Thyroid gland (tissue), 4 donors: ENCODE results near the gene SVOPL. TPM values are rescaled to one million over a fixed set of nuclear protein-coding genes. Genes with fewer than 3 reads are reported as not detected.

Source experiments
- DNase-seq, 2 donors: peaks; one replicate each; pipeline ENCODE4 v3.0.0-alpha.2; 2019
- H3K27ac ChIP-seq, 3 donors: fragments of 200-600 bp; sonication (generic); 1 replicate in 2 of 3; 2 replicates in 1 of 3; pipeline ENCODE4 v1.5.1; 2016 to 2019; ENCODE audit warnings: mild to moderate bottlenecking in 1 of 3, moderate library complexity in 1 of 3
- H3K27me3 ChIP-seq: fragments of 200-600 bp; sonication (generic); one replicate; pipeline ENCODE4 v1.5.1; 2019
- H3K36me3 ChIP-seq, 2 donors: fragments of 200-600 bp; sonication (generic); one replicate each; pipeline ENCODE4 v1.5.1; 2016 to 2019
- H3K4me1 ChIP-seq, 2 donors: fragments of 200-600 bp; sonication (generic); one replicate each; pipeline ENCODE4 v1.5.1; 2017 to 2019
- H3K4me3 ChIP-seq, 3 donors: fragments of 200-600 bp; sonication (generic); replicated peaks in 1 of 3; 1 replicate in 2 of 3; 2 replicates in 1 of 3; pipeline ENCODE4 v1.5.1; 2016; ENCODE audit warnings: mild to moderate bottlenecking in 1 of 3
- H3K9me3 ChIP-seq: fragments of 200-600 bp; sonication (generic); one replicate; pipeline ENCODE4 v1.5.1; 2017
- CTCF ChIP-seq, 6 experiments: fragments of 200-600 bp in 3 of 6; fragments of 450-650 bp in 3 of 6; sonication (generic) in 3 of 6; IDR thresholded peaks; one replicate each; pipeline ENCODE4 v1.5.1; 2016 to 2019; ENCODE audit warnings: antibody characterized with exemption in 6 of 6, mild to moderate bottlenecking in 2 of 6, inconsistent platforms in 1 of 6, moderate library complexity in 1 of 6
- POLR2A ChIP-seq, 2 donors: fragments of 450-650 bp; IDR thresholded peaks; one replicate each; pipeline ENCODE4 v1.6.1; 2017; ENCODE audit warnings: antibody characterized with exemption in 2 of 2, mild to moderate bottlenecking in 2 of 2, moderate library complexity in 1 of 2
- WGBS, 2 donors: methylation state at CpG; one replicate each; pipeline ENCODE4 v1.1.5; 2017; 5-methylcytosine and 5-hydroxymethylcytosine counted together
- intact Hi-C: fragments of 100-400 bp; cut with DNase I; formaldehyde crosslinking; loops from one replicate; pipeline ENCODE4 v1.15.1; 2023
- total RNA-seq, 4 donors: library from RNA; depleted of rRNA; stranded (reverse); fragments of >200 nt; gene quantifications; one replicate each; pipeline ENCODE4 v1.2.3, GENCODE V29; 2016

Gene SVOPL
- total RNA-seq, 4 donors from 2014 or later, result 0.10 TPM; not detected in 3

GRCh38 chr7:138554674-138555073, 146.5 kb downstream of the SVOPL start:
- intact Hi-C loops, result no loop called here
- H3K36me3 ChIP-seq, result peaks cover 26 to 61% of the 10 kb centered on the region in 2 donors
- no peak overlapping the region for H3K4me3 ChIP-seq
- no peaks in the 10 kb centered on the region for H3K27me3 ChIP-seq
- no peak for DNase-seq
- WGBS, 2 donors, result 96 to 97% methylated on average over 4 of the region's 4 CpGs
- no peaks in the 10 kb centered on the region for H3K4me1 ChIP-seq
- H3K27ac ChIP-seq, result no peak overlapping the region
- H3K9me3 ChIP-seq, result no peaks in the 10 kb centered on the region
- TF ChIP-seq CTCF (IDR thresholded peaks at IDR 0.05), result no peak
- TF ChIP-seq POLR2A (IDR thresholded peaks at IDR 0.05), result no peak

GRCh38 chr7:138553805-138554204, 147.4 kb downstream of the SVOPL start:
- H3K27me3 ChIP-seq, result no peaks in the 10 kb centered on the region
- H3K27ac ChIP-seq, result no peak overlapping the region
- 96 to 97% methylated on average over 4 of the region's 4 CpGs for WGBS, 2 donors
- H3K4me3 ChIP-seq, result no peak overlapping the region
- intact Hi-C loops, result no loop called here
- no peaks in the 10 kb centered on the region for H3K9me3 ChIP-seq
- TF ChIP-seq POLR2A (IDR thresholded peaks at IDR 0.05) (no peak), CTCF (IDR thresholded peaks at IDR 0.05) (no peak)
- no peaks in the 10 kb centered on the region for H3K4me1 ChIP-seq
- DNase-seq, result no peak
- H3K36me3 ChIP-seq, result peaks cover 26 to 61% of the 10 kb centered on the region in 2 donors

- 94 to 95% methylated on average over 3 of the region's 3 CpGs for WGBS, 2 donors
- no peak for DNase-seq
- Histone ChIP-seq H3K4me1 (no peaks in the 10 kb centered on the region), H3K27ac (no peak overlapping the region), H3K27me3 (no peaks in the 10 kb centered on the region), H3K9me3 (no peaks in the 10 kb centered on the region), H3K4me3 (no peak overlapping the region), H3K36me3 (peaks cover 17 to 39% of the 10 kb centered on the region in 2 donors)
- no peak for TF ChIP-seq CTCF (IDR thresholded peaks at IDR 0.05)
- TF ChIP-seq POLR2A (IDR thresholded peaks at IDR 0.05), result no peak
- intact Hi-C loops, result no loop called here
Observed at GRCh38 chr7:138551102-138551501, 150.1 kb downstream of the SVOPL start.

GRCh38 chr7:138550337-138550736, 150.8 kb downstream of the SVOPL start:
- H3K4me3 ChIP-seq, result no peak overlapping the region
- no peaks in the 10 kb centered on the region for H3K4me1 ChIP-seq
- 95 to 97% methylated on average over 3 of the region's 3 CpGs for WGBS, 2 donors
- intact Hi-C loops, result no loop called here
- no peak overlapping the region for H3K27ac ChIP-seq
- no peak for DNase-seq
- H3K36me3 ChIP-seq, result peaks cover 13 to 31% of the 10 kb centered on the region in 2 donors
- TF ChIP-seq CTCF (IDR thresholded peaks at IDR 0.05), result no peak
- TF ChIP-seq POLR2A (IDR thresholded peaks at IDR 0.05), result no peak
- no peaks in the 10 kb centered on the region for H3K9me3 ChIP-seq
- no peaks in the 10 kb centered on the region for H3K27me3 ChIP-seq

- WGBS, 2 donors, result 87 to 93% methylated on average over 1 of the region's 1 CpG
- H3K27me3 ChIP-seq, result no peaks in the 10 kb centered on the region
- TF ChIP-seq CTCF (IDR thresholded peaks at IDR 0.05) (no peak), POLR2A (IDR thresholded peaks at IDR 0.05) (no peak)
- DNase-seq, result no peak
- intact Hi-C loops, result no loop called here
- no peaks in the 10 kb centered on the region for H3K9me3 ChIP-seq
- no peak overlapping the region for H3K4me3 ChIP-seq
- peaks cover 4 to 21% of the 10 kb centered on the region in 2 donors for H3K36me3 ChIP-seq
- H3K4me1 ChIP-seq, result no peaks in the 10 kb centered on the region
- H3K27ac ChIP-seq, result no peak overlapping the region
Observed at GRCh38 chr7:138549082-138549481, 152.1 kb downstream of the SVOPL start.
